ENCODE measurements around the gene MYO7B.

The MYO7B gene

GRCh38 chr2:127657232-127657595 lies 121.7 kb downstream of the MYO7B start:
- CTCF ChIA-PET = interaction anchor here (2.5 kb wide), 1 partner anchor 66 kb away, joined by 9 read pairs; no protein-coding TSS in a partner anchor
- POLR2A ChIA-PET = no interaction called here
- no peak for TF ChIP-seq CTCF (IDR thresholded peaks at IDR 0.05; ENCODE audit: control extremely low read depth, extremely low read depth, low read depth, missing control alignments)
- no peak for DNase-seq (ENCODE audit: extremely low spot score)

GRCh38 chr2:127658146-127658545 lies 122.7 kb downstream of the MYO7B start:
- TF ChIP-seq CTCF (IDR thresholded peaks at IDR 0.05; ENCODE audit: control extremely low read depth, extremely low read depth, low read depth, missing control alignments) = no peak
- ChIA-PET CTCF (interaction anchor here (2.5 kb wide), 1 partner anchor 67 kb away, joined by 9 read pairs; no protein-coding TSS in a partner anchor), POLR2A (no interaction called here)
- DNase-seq (ENCODE audit: extremely low spot score) = no peak

GRCh38 chr2:127658641-127659407 lies 123.3 kb downstream of the MYO7B start:
- ChIA-PET CTCF (interaction anchor here (2.5 kb wide), 1 partner anchor 67 kb away, joined by 9 read pairs; no protein-coding TSS in a partner anchor), POLR2A (no interaction called here)
- no peak for DNase-seq (ENCODE audit: extremely low spot score)
- TF ChIP-seq CTCF (IDR thresholded peaks at IDR 0.05; ENCODE audit: control extremely low read depth, extremely low read depth, low read depth, missing control alignments) = no peak

GRCh38 chr2:127659408-127660290 lies 124.2 kb downstream of the MYO7B start:
- CTCF ChIA-PET = interaction anchor here (0.9 to 1.6 kb wide), 2 partner anchors 10 to 69 kb away, joined by 3 to 4 read pairs; no protein-coding TSS in a partner anchor
- no peak for TF ChIP-seq CTCF (IDR thresholded peaks at IDR 0.05; ENCODE audit: control extremely low read depth, extremely low read depth, low read depth, missing control alignments)
- POLR2A ChIA-PET = no interaction called here
- no peak for DNase-seq (ENCODE audit: extremely low spot score)

- ChIA-PET POLR2A (no interaction called here), CTCF (interaction anchor here (0.9 to 1.6 kb wide), 2 partner anchors 10 to 69 kb away, joined by 3 to 4 read pairs; no protein-coding TSS in a partner anchor)
- no peak for TF ChIP-seq CTCF (IDR thresholded peaks at IDR 0.05; ENCODE audit: control extremely low read depth, extremely low read depth, low read depth, missing control alignments)
- DNase-seq (ENCODE audit: extremely low spot score) = no peak
Observed at GRCh38 chr2:127660291-127660578, 124.8 kb downstream of the MYO7B start.

- TF ChIP-seq CTCF (IDR thresholded peaks at IDR 0.05; ENCODE audit: control extremely low read depth, extremely low read depth, low read depth, missing control alignments) = no peak
- no peak for DNase-seq (ENCODE audit: extremely low spot score)
- CTCF ChIA-PET = interaction anchor here (1.6 kb wide), 1 partner anchor 70 kb away, joined by 3 read pairs; no protein-coding TSS in a partner anchor
- POLR2A ChIA-PET = no interaction called here
Observed at GRCh38 chr2:127661072-127661649, 125.7 kb downstream of the MYO7B start.

All from GM10248 (cell line).